ENCODE measurements around the gene GREB1. TPM values are rescaled to one million over a fixed set of nuclear protein-coding genes. Genes with fewer than 3 reads are reported as not detected.

Gene GREB1
- total and polyA plus RNA-seq, 2 of the 13 experiments (the other 11 are each of a cell fraction or from before 2014, with no cell fraction given), result 31.3 to 61.2 TPM

GRCh38 chr2:11540148-11540995 is 6.5 kb downstream of the GREB1 start (continued):
- TF ChIP-seq PRDM10 (CRISPR knock-in tag; IDR thresholded peaks at IDR 0.05; ENCODE audit: low read depth), result no peak
- peak; percentile 5 for TF ChIP-seq ASH2L (IDR thresholded peaks at IDR 0.05; ENCODE audit: insufficient read length, low read depth, low read length)
- TF ChIP-seq ZGPAT (CRISPR knock-in tag; IDR thresholded peaks at IDR 0.05), result 0 out of 2 replicates have a peak, but pooled peaks have one; percentile 10
- TF ChIP-seq SIN3A (IDR thresholded peaks at IDR 0.05; ENCODE audit: borderline replicate concordance, low read depth, low read length), result peak; percentile 41; the same call in 1 of the 2 replicates
- peak; percentile 40; the same call in 1 of the 2 replicates for TF ChIP-seq ZNF749 (CRISPR knock-in tag; IDR thresholded peaks at IDR 0.05; ENCODE audit: borderline replicate concordance)
- peak; percentile 20; the same call in 1 of the 2 replicates for TF ChIP-seq MAX (IDR thresholded peaks at IDR 0.05)
- no peak for TF ChIP-seq ZNF441 (CRISPR knock-in tag; IDR thresholded peaks at IDR 0.05; ENCODE audit: borderline replicate concordance)
- TF ChIP-seq FLYWCH1 (CRISPR knock-in tag; IDR thresholded peaks at IDR 0.05), result no peak
- TF ChIP-seq ZSCAN5A (CRISPR knock-in tag; IDR thresholded peaks at IDR 0.05; ENCODE audit: borderline replicate concordance), result 0 out of 2 replicates have a peak, but pooled peaks have one; percentile 47
- no peak for TF ChIP-seq ZNF562 (CRISPR knock-in tag; IDR thresholded peaks at IDR 0.05; ENCODE audit: borderline replicate concordance)
- peak; percentile 22; the same call in 1 of the 2 replicates for TF ChIP-seq ZNF512B (CRISPR knock-in tag; IDR thresholded peaks at IDR 0.05; ENCODE audit: borderline replicate concordance)
- 0 out of 2 replicates have a peak, but pooled peaks have one; percentile 12 for TF ChIP-seq EED (CRISPR knock-in tag; IDR thresholded peaks at IDR 0.05)
- TF ChIP-seq ZNF343 (CRISPR knock-in tag; IDR thresholded peaks at IDR 0.05), result no peak
- no peak; the same call in 1 of the 2 replicates for TF ChIP-seq GFI1 (CRISPR knock-in tag; IDR thresholded peaks at IDR 0.05; ENCODE audit: borderline replicate concordance)

Measured in HepG2 (cell line).